ENCODE data around the gene BDKRB1. TPM values are rescaled to one million over a fixed set of nuclear protein-coding genes. Genes with fewer than 3 reads are reported as not detected.

Gene BDKRB1
- total and polyA plus RNA-seq, 2 donors (not counting 1 experiment from before 2014, with no cell fraction given), result 5.4 to 22.5 TPM

GRCh38 chr14:96250485-96250884 is 5.5 kb upstream of the BDKRB1 start:
- H3K4me2 ChIP-seq (ENCODE audit: extremely low read depth, insufficient read depth, low read length), result no peak overlapping the region
- no peak overlapping the region for H3K4me3 ChIP-seq (replicated peaks in 1 of 4; ENCODE audit: control extremely low read depth in 1 of 4, insufficient read depth in 1 of 4, low read depth in 3 of 4, low read length in 4 of 4)
- H3K79me2 ChIP-seq (ENCODE audit: control insufficient read depth, insufficient read depth, low read length), result no peaks in the 10 kb centered on the region
- no peak for TF ChIP-seq CTCF (conservative IDR thresholded peaks at IDR 0.05 in 1 of 2, IDR thresholded peaks at IDR 0.05 in 1 of 2; ENCODE audit: low read depth in 1 of 2, low read length in 2 of 2)
- TF ChIP-seq EZH2 (IDR thresholded peaks at IDR 0.05; ENCODE audit: low read length, missing control alignments), result no peak
- no peaks in the 10 kb centered on the region for H3K27me3 ChIP-seq (ENCODE audit: control insufficient read depth, insufficient read depth, low read length)
- no peaks in the 10 kb centered on the region for H3K9me3 ChIP-seq (ENCODE audit: control insufficient read depth, insufficient read depth, low read depth, low read length)
- no peak overlapping the region for H2AFZ ChIP-seq (ENCODE audit: low read length)
- H3K27ac ChIP-seq (ENCODE audit: insufficient read depth, low read length), result no peak overlapping the region
- no peaks in the 10 kb centered on the region for H4K20me1 ChIP-seq (ENCODE audit: control insufficient read depth, extremely low read depth, insufficient read depth, low read length)
- H3K36me3 ChIP-seq (ENCODE audit: control insufficient read depth, insufficient read depth, low read length), result no peaks in the 10 kb centered on the region
- H3K9ac ChIP-seq (ENCODE audit: insufficient read depth, low read length), result no peak overlapping the region
- H3K4me1 ChIP-seq (ENCODE audit: control insufficient read depth, extremely low read depth, insufficient read depth, low read length), result peaks cover 43% of the 10 kb centered on the region
- DNase-seq (ENCODE audit: low read depth in 2 of 2), result no peak

GRCh38 chr14:96251656-96252155 is 4.3 kb upstream of the BDKRB1 start:
- H3K4me2 ChIP-seq (ENCODE audit: extremely low read depth, insufficient read depth, low read length), result no peak overlapping the region
- TF ChIP-seq CTCF (conservative IDR thresholded peaks at IDR 0.05 in 1 of 2, IDR thresholded peaks at IDR 0.05 in 1 of 2; ENCODE audit: low read depth in 1 of 2, low read length in 2 of 2), result no peak
- no peak for TF ChIP-seq EZH2 (IDR thresholded peaks at IDR 0.05; ENCODE audit: low read length, missing control alignments)
- H3K4me3 ChIP-seq (replicated peaks in 1 of 4; ENCODE audit: control extremely low read depth in 1 of 4, insufficient read depth in 1 of 4, low read depth in 3 of 4, low read length in 4 of 4), result no peak overlapping the region
- H3K4me1 ChIP-seq (ENCODE audit: control insufficient read depth, extremely low read depth, insufficient read depth, low read length), result peaks cover 39% of the 10 kb centered on the region
- no peaks in the 10 kb centered on the region for H3K36me3 ChIP-seq (ENCODE audit: control insufficient read depth, insufficient read depth, low read length)
- no peak overlapping the region for H3K9ac ChIP-seq (ENCODE audit: insufficient read depth, low read length)
- H3K27ac ChIP-seq (ENCODE audit: insufficient read depth, low read length), result peak overlapping the region; percentile 74
- H3K9me3 ChIP-seq (ENCODE audit: control insufficient read depth, insufficient read depth, low read depth, low read length), result no peaks in the 10 kb centered on the region
- no peaks in the 10 kb centered on the region for H3K79me2 ChIP-seq (ENCODE audit: control insufficient read depth, insufficient read depth, low read length)
- no peak overlapping the region for H2AFZ ChIP-seq (ENCODE audit: low read length)
- peak in 1 of 2 donors; percentile 32 for DNase-seq (ENCODE audit: low read depth in 2 of 2)
- no peaks in the 10 kb centered on the region for H4K20me1 ChIP-seq (ENCODE audit: control insufficient read depth, extremely low read depth, insufficient read depth, low read length)
- no peaks in the 10 kb centered on the region for H3K27me3 ChIP-seq (ENCODE audit: control insufficient read depth, insufficient read depth, low read length)

GRCh38 chr14:96252323-96252998 is 3.5 kb upstream of the BDKRB1 start:
- no peak for DNase-seq (ENCODE audit: low read depth in 2 of 2)
- H3K79me2 ChIP-seq (ENCODE audit: control insufficient read depth, insufficient read depth, low read length), result peaks cover 4% of the 10 kb centered on the region
- H3K36me3 ChIP-seq (ENCODE audit: control insufficient read depth, insufficient read depth, low read length), result no peaks in the 10 kb centered on the region
- peak overlapping the region; percentile 10 for H3K9ac ChIP-seq (ENCODE audit: insufficient read depth, low read length)
- H2AFZ ChIP-seq (ENCODE audit: low read length), result no peak overlapping the region
- H3K4me3 ChIP-seq (replicated peaks in 1 of 4; ENCODE audit: control extremely low read depth in 1 of 4, insufficient read depth in 1 of 4, low read depth in 3 of 4, low read length in 4 of 4), result no peak overlapping the region
- no peak for TF ChIP-seq EZH2 (IDR thresholded peaks at IDR 0.05; ENCODE audit: low read length, missing control alignments)
- TF ChIP-seq CTCF (conservative IDR thresholded peaks at IDR 0.05 in 1 of 2, IDR thresholded peaks at IDR 0.05 in 1 of 2; ENCODE audit: low read depth in 1 of 2, low read length in 2 of 2), result no peak
- no peaks in the 10 kb centered on the region for H3K27me3 ChIP-seq (ENCODE audit: control insufficient read depth, insufficient read depth, low read length)
- no peaks in the 10 kb centered on the region for H3K9me3 ChIP-seq (ENCODE audit: control insufficient read depth, insufficient read depth, low read depth, low read length)
- peak overlapping the region; percentile 45 for H3K4me2 ChIP-seq (ENCODE audit: extremely low read depth, insufficient read depth, low read length)
- no peaks in the 10 kb centered on the region for H4K20me1 ChIP-seq (ENCODE audit: control insufficient read depth, extremely low read depth, insufficient read depth, low read length)
- H3K27ac ChIP-seq (ENCODE audit: insufficient read depth, low read length), result peak overlapping the region; percentile 74
- H3K4me1 ChIP-seq (ENCODE audit: control insufficient read depth, extremely low read depth, insufficient read depth, low read length), result peaks cover 38% of the 10 kb centered on the region

Data from fibroblast of lung (primary cell).